ENCODE measurements around the gene TSKS. TPM values are rescaled to one million over a fixed set of nuclear protein-coding genes. Genes with fewer than 3 reads are reported as not detected.

TSKS gene
- total and polyA plus RNA-seq, 10 of the 15 experiments (the other 5 are each of a cell fraction or from before 2014, with no cell fraction given) = not detected

DNA sequence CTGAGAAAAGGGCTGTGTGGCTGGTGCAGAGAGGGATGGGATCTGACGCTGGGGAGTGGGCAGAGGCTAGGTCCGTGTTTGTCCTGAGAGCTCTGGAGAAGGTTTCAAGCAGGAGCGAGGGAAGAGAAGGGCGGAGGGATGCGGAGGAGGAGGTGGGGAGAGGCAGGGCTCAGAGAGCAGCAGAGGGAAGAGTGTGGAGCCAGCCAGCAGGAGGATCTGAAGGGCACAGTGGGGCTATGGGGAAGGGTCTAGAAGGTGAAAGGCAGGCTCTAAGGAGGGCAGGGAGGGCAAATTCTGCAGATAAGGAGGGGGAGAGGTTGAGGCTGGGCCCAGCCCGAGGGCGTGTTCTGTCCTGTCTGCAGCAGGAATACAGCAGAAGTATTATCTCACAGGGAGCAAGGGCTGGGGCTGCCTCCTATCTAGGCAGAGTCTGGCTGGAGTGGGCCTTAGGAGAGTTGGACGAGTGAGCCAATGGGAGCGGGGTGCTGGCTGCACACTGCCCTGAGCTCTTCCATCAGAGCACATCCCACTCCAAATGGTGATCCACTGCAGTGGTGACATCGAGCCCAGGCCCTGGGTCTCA is 9.8 kb upstream of the TSKS start:
- H3K4me1 ChIP-seq (ENCODE audit: control insufficient read depth, insufficient read depth, low read length) = peaks cover 6% of the 10 kb centered on the region; the same call in 1 of the 2 replicates
- no peaks in the 10 kb centered on the region for H4K20me1 ChIP-seq (ENCODE audit: control insufficient read depth, insufficient read depth)
- no peak for ATAC-seq
- TF ChIP-seq RUNX3 (IDR thresholded peaks at IDR 0.05; ENCODE audit: low read length) = no peak
- TF ChIP-seq ZNF592 (IDR thresholded peaks at IDR 0.05) = no peak
- TF ChIP-seq, protein P1, sequence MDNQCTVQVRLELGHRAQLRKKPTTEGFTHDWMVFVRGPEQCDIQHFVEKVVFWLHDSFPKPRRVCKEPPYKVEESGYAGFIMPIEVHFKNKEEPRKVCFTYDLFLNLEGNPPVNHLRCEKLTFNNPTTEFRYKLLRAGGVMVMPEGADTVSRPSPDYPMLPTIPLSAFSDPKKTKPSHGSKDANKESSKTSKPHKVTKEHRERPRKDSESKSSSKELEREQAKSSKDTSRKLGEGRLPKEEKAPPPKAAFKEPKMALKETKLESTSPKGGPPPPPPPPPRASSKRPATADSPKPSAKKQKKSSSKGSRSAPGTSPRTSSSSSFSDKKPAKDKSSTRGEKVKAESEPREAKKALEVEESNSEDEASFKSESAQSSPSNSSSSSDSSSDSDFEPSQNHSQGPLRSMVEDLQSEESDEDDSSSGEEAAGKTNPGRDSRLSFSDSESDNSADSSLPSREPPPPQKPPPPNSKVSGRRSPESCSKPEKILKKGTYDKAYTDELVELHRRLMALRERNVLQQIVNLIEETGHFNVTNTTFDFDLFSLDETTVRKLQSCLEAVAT (IDR thresholded peaks at IDR 0.05) = no peak
- TF ChIP-seq, protein P2, sequence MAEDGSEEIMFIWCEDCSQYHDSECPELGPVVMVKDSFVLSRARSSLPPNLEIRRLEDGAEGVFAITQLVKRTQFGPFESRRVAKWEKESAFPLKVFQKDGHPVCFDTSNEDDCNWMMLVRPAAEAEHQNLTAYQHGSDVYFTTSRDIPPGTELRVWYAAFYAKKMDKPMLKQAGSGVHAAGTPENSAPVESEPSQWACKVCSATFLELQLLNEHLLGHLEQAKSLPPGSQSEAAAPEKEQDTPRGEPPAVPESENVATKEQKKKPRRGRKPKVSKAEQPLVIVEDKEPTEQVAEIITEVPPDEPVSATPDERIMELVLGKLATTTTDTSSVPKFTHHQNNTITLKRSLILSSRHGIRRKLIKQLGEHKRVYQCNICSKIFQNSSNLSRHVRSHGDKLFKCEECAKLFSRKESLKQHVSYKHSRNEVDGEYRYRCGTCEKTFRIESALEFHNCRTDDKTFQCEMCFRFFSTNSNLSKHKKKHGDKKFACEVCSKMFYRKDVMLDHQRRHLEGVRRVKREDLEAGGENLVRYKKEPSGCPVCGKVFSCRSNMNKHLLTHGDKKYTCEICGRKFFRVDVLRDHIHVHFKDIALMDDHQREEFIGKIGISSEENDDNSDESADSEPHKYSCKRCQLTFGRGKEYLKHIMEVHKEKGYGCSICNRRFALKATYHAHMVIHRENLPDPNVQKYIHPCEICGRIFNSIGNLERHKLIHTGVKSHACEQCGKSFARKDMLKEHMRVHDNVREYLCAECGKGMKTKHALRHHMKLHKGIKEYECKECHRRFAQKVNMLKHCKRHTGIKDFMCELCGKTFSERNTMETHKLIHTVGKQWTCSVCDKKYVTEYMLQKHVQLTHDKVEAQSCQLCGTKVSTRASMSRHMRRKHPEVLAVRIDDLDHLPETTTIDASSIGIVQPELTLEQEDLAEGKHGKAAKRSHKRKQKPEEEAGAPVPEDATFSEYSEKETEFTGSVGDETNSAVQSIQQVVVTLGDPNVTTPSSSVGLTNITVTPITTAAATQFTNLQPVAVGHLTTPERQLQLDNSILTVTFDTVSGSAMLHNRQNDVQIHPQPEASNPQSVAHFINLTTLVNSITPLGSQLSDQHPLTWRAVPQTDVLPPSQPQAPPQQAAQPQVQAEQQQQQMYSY (CRISPR knock-in tag; IDR thresholded peaks at IDR 0.05) = no peak
- peaks cover 0 to 2% of the 10 kb centered on the region in 2 experiments; a peak in 2 of 4 replicates for H3K36me3 ChIP-seq (ENCODE audit: control insufficient read depth in 2 of 2, insufficient read depth in 2 of 2, low read length in 1 of 2)
- no peak overlapping the region for H3K27ac ChIP-seq (ENCODE audit: control insufficient read depth, insufficient read depth)
- H2AFZ ChIP-seq (ENCODE audit: control insufficient read depth, low read depth, low read length) = no peak overlapping the region
- ChIA-PET SMC1A (ENCODE audit: uncharacterized antibody, unreplicated experiment) (no interaction called here), RAD21 (ENCODE audit: unreplicated experiment) (no interaction called here), POLR2A (no interaction called here), CTCF (no interaction called here)
- H3K9me3 ChIP-seq (replicated peaks; ENCODE audit: control insufficient read depth, insufficient read depth, low read length) = no peaks in the 10 kb centered on the region
- H3K79me2 ChIP-seq (ENCODE audit: control insufficient read depth, insufficient read depth, low read length) = peaks cover 14% of the 10 kb centered on the region
- BruUV-seq (replicated peaks) = no TSS peak
- in situ Hi-C loops (cut with MboI) = no loop called here
- intact Hi-C loops (cut with micrococcal nuclease; ENCODE audit: unreplicated experiment) = no loop called here
- FAIRE-seq = no peak
- H3K9ac ChIP-seq (ENCODE audit: control insufficient read depth, insufficient read depth, low read length) = no peak overlapping the region
- DNase-seq (ENCODE audit: low read depth, low spot score) = no peak
- 96% methylated on average over 10 of the region's 10 CpGs for WGBS (ENCODE audit: insufficient coverage, insufficient replicate concordance, low lambda C conversion rate, missing lambda C conversion rate)
- no peak overlapping the region for H3K4me3 ChIP-seq
- H3K4me2 ChIP-seq (ENCODE audit: control insufficient read depth, insufficient read depth) = no peak overlapping the region
- H3K27me3 ChIP-seq (replicated peaks in 1 of 2; ENCODE audit: control insufficient read depth in 2 of 2, insufficient read depth in 2 of 2, low read length in 1 of 2) = no peaks in the 10 kb centered on the region
